ENCODE measurements around the gene G0S2.

Gene G0S2

DNA sequence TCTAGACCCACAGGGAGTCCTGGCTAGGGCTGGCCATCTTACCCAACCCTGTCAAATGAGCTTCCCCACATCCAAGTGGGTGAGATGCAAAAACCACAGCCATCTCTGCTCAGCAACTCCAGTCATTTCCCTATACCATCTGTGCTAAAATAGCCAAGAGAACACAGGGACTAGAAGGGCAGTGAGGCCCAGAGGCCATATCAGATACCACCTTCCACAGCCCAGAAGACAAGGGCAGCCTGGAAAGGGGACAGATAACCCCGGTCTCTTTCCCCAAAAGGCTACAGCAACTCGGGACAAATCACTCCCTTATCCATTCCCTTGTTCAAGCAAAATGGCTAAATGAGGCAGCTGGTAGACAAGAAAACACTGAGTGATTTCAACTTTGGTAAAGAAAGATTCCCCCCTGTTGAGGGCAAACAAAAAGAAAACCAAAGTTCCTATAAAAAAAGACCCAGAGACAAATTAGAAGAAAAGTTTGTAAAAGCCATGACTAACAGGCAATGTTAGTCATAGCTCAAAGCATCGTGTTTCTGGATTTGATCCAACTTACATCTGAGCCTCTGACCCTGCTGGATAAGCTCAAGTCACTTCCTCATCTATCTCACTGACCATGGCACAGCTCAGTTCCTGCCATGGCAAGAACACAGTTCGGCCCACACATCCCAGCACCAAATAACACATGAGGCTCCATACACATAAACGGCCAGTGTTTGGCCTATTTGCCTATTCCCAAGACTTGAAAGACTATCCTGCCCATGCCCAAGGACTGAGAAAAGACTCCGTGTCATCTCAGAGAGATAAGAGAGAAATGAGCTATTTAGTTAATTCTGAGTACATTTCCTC lies 26.1 kb upstream of the G0S2 start:
- DNase-seq: no peak

DNA sequence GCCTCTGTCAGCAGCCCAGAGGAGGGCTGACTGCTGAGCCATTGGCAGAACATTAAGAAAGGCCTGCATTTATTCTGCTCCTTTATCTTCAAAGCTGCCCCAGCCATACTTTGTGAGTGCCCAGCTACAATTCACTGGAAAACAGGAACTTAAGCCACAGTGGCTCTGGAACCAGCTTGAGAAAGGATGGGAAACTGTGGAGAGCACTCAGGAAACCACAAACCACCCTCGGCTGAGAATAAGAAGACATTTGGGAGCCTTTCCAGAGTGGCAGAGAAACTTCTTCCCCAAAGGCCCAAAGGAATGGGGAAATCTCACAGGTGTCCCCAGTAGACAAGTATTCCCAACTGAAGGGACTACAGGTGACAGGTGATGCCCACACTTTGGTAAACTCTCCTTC lies 24.8 kb upstream of the G0S2 start:
- no peak for DNase-seq

DNA sequence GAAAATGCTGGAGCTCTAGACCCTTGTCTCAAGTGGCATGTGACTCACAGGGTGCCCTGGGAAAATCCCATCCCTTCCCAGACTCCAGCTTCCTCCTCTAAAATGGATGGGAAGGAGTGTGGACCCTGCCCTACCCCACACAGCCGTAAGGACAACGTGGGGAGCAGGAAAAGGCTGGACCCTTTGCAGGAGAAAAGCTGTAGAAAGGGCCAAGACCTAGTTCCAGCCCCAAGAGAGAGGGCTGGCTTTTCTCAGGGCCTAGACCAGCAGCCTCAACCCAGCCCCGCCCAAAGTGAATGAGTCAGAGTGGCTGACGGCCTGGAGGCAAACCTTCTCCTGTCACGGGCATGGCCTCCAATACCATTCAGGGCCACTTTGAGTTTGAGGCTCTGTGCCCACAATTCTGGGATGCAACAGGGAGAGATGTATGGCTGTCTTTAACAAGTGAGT lies 24.0 kb upstream of the G0S2 start:
- no peak for DNase-seq

DNA sequence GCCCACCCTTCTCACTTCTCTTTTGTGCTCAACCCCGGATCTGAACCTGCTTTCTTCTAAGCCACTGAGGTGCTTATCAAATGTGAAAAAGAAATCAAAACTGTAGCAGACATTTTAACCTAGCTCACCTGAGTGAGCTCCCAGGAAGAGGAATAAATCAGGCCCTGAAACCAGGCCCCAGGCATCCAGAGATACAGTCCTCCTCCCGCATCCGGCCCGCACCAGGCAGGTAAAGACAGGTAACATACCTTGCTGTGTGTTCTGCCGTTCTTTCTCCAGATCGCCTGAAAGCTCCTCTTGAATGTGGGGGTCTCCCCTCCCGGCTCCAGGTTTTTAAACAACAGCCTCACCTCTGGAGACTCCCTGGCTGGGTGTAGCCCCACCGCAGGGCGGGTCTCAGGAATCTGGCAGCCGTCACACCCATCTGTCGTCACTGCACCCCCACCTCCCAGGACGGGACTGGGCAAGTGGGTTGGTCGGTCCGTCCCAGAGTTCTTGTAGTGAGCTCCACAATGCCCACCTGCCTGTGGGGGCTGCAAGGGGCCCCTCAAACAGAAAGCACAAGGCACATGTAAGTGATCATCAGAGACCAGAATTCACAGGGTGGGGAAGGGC lies 23.0 kb upstream of the G0S2 start, which contains the start of gene LAMB3:
TSS of gene LAMB3 (minus strand) at position 305 of the 615 bp plus-strand sequence. CDS start 1,481 bp downstream, outside the sequence.
- no peak for DNase-seq

DNA sequence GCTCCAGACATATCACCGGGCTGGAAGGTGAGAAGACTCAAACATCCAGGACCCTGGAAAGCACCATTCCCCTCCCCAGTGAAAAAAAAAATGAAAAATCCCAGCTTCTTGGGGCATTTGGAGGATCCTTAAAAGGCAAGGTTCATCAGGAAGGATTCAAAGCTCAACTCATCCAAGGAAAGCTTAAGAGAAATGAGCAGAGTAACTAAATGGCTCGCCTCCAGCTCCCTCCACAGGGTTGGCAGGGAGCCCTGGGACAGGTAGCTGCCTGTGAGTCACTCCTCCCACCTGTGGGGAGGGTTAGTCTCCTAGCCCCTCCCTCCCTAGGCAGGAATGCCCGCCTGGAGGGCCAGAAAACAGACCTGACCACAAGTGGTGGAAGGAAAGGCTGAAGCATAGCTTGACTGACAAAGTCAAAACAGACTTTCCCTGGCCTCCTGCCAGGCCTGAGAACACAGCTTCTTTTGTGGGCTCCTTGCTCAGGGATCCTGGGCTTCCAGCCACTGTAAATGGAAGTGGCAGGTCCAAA lies 22.3 kb upstream of the G0S2 start:
- DNase-seq: peak; percentile 79

DNA sequence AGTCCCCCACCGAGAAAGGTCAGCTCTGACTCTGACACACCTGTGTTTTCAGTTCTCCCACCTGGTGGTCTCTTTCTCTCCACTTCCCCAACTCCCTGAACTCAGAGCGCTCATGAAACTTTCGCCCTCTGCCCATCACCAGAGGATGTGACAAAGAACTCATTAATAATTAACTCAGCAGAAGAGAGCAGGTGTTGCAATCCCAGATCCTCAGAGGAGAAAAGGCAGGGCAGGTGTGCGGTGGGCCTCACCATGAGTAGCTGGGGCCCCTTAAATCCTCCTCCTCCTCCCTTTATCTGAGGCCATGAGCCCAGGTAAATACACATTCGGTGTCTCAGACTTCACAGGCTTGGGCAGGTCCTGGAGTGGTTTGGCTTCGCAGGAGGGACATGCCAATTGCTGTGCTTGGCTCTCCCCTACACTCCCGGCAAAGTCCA lies 21.3 kb upstream of the G0S2 start:
- no peak for DNase-seq

DNA sequence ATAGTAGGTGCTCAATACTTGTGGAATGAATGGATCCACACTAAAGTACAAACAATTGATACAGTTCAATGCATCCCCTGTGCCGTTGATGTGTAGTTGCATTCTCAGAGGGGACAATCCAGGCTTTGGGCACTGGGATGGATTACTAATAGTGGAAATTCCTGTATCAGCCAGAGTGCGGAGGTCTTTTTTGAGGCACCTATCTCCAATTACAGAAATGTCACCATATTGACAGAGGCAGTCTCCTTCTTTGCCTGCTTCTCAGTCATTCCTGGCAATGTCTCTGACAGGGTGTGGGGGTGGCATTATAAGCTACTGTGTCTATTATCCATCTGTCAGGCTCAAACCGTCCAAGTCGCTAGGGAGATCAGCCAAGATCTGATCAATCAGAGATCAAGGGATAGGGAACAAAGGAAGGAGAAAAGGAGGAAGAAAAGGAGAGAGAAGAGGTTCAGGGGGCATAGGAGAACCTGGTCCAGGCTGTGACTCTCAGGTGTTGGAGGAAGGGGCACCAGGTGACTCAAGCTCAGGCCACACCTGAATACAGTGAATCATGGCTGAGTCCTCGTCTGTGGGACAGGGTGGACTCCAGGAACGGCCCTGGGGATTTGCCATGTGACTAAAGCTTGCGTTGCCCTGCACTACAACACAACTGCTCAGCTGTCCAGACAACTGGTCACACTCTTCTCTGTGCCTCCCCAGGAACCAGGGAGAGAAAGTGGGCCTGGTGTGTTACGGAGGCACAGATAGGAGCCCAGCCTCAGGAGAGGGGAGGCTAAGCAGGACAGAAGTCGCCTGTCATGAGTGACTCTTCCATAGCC lies 19.6 kb upstream of the G0S2 start:
- DNase-seq: no peak

DNA sequence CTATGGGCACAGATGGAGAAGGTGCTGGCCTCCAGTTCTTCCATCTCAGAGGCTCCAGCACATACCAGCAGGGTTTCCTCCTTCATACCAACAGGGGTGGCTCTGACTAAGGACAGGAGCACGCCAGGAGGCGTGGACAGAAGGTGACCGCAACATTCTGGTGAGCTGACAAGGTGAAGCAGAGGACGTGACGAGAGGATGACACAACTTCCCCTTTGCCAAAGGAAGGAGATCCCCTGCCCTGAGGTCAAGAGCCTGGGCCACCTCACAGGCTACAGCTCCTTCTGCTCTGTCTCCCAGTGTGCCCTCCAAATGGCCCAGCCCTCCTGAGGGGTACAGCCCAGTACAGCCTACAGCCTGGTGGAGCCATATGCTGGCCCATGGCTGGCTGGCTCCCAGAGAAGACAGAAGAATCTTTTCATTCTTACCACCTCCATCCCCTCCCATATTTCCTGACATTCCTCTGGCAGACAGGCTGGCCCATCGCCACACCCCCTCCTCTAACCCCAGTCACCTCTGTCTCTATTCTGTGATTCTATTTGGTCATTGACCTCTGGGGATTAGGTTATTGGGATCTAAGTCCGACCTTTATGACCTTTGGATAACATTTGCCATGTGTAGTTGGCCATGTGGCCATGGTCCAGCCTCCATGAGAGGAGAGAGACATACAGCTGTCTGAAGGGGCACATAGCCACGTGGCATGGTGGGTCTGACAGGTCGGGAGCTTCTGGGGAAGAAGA lies 17.9 kb upstream of the G0S2 start:
- DNase-seq: no peak

DNA sequence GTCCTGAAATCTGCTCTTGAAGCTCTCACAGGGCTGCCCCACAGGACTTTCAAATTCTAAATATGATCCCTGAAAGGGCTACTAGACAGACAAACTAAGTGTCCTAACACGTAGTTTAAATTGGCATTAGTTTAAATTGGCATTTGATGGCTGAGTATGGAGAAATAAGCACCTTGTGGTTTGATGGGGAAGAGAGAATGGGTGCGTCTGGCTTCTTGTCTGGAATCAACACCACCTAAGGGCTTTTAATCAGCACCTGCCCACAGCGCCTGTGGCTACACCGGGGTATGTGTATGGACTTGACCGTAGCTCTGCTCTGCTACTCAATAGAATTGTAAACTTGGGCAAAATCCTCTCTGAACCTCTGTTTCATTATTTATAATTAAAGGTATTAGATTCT lies 17.3 kb upstream of the G0S2 start:
- no peak for DNase-seq

DNA sequence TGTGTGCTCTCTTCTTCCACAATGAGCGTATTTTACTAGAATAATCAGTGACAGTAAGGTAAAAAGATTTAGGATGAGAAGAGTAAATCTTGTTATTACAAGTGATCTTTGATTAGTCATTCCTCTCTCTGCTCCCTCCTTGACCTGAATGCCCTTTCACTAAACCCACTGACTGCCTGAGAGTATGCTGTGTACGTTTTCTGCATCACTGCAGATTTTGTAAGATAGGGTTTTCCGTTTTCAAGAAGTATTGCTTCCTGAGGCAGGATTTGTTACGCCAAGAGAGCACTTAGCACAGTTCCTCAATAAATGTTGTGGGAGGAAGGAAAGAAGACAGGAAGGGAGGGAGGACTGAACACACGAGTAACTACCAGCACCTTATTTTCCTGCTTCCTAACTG lies 15.3 kb upstream of the G0S2 start:
- DNase-seq: no peak

DNA sequence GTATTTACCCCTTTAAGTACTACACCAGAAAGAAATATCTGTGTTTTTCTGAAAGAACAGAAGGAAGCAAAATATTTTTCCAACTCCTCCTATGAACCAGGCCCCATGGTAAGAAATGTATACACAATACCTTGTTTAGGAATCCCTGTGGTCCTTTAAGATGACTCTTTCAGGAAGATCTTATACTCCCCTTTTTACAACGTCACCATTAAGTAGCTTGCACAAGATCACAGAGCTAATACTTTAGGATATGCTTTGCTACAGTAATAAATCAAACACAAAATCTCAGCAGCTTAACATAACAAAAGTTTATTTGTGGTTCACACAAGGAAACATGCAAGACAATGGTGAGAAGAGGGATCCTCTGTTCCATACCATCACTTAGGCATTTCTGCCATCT lies 14.1 kb upstream of the G0S2 start:
- no peak for DNase-seq

DNA sequence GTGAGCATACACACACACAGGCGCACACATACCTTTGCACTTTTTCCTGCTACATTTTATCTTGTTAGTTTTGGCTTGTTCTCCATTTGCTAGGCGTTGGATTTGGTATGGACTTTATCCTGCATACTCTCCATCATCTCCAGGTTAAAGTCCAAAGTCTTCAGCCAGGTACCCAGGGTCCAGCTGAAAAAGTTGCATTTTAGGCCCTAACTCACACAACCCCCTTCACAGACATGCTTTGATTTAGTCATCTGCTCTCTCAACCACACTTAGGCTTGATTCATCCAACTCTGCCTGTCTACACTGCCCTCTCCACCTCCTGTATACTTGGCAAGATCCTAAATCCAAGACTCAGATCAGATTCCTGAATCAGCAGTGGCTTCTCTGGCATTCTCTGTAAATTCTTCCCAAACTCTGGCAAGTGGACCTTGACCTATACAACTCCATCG lies 12.3 kb upstream of the G0S2 start:
- DNase-seq: no peak

DNA sequence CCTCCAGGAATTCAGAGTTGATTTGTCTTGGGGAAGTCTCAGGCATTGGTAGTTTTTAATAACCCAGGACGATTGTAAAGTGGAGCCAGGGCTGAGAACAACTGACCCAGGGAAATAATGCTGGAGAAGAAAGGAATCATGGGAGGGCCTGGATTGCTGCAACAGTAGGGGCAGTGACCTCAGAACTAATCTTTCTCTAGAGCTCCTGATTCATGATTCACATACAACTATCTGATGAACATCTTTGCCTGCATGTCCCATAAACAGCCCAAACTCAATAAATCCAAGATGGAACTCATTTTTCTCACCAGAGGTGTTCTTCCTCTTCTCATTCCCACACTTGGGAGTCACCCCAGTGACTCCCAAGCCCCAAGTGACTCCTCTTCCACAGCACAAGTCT lies 8.1 kb upstream of the G0S2 start:
- DNase-seq: no peak

DNA sequence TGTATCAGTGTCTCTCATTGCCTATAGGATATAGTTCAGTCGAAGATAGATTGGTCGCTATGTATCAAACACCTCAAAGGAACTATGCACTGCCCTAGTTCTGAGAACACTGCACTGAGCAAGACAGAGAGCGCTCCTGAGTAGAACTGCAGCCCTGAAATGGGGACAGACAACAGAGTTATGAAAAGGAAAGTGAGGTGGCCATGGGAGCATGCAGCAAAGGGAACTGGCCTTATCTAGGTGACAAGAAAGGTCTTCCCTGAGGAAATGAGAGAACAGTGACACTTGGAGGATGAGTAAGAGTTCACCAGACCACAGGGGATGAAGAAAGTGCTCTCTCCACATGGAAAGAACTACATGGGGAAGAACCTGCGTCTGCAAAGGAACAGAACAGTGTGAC lies 7.5 kb upstream of the G0S2 start:
- no peak for DNase-seq

DNA sequence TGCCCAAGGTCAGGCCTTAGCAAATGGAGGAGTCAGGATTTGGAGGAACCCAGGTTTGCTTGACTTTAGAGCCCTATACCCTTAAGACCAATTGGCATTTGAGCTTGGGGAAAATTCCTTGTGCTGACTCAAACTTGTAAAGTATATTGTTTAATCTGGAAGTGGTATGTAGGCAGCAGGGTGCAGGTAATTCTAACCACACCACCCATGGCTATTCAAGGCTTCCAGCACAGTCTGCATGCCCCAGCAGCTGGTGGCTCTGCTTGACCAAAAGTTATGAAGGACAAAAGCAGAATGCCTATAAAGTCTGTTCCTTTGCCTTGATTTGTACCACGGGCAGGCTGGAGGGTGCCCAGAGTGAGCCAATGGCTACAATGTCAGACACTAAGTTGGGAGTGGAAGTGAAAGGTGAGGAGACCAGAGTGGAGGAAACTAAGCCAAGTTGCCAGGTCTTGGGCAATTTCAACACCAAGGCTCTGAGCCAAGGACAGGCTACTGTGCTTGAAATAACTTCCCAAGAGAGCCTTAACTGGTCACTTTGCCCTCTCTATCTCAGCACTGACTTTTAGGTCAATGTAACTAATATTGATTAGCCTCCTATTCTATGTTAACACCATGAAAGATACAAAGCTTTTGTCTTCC lies 4.7 kb upstream of the G0S2 start:
- no peak for DNase-seq

DNA sequence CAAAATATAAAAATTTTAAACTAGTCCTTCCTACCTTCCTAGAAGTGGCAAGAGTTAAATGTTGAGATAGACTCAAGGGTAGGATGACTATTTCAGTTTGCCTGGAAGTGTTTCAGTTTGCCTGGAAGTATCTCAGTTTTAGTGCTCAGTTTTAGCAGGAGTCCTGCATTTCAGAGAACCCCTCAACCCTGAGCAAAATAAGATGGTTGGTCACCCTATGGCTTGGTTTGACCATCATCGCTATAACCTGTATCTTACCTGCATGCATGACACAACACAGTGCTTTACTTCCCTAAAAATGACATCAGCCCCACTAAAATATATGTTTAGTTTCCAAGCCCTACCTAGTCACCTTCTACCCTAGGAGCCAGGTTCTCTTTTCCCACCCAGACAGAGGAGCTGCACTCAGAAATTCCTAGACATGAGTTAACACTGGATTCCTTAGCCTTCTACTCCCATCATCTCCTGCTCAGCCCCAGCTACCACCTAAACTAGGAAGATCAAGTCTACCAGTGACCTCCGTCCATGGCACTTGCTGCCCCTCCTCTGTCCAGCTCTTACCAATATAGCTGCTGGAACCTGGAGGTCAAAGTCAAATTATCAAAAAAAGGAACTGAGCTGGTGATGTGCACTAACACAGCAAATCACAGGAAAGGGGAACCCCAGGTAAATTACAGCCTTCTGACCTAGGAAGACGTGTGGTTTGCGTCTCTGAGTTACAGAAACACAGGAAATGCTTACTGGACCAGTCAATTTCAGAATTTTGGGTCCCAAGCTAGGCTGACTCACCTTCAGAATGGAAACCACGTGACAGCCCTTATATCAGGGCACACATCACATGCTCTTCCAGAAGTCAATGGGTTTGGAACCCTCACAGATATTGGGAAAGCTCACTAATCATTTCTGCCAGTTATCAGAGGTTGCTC lies 2.2 kb upstream of the G0S2 start:
- DNase-seq: no peak

DNA sequence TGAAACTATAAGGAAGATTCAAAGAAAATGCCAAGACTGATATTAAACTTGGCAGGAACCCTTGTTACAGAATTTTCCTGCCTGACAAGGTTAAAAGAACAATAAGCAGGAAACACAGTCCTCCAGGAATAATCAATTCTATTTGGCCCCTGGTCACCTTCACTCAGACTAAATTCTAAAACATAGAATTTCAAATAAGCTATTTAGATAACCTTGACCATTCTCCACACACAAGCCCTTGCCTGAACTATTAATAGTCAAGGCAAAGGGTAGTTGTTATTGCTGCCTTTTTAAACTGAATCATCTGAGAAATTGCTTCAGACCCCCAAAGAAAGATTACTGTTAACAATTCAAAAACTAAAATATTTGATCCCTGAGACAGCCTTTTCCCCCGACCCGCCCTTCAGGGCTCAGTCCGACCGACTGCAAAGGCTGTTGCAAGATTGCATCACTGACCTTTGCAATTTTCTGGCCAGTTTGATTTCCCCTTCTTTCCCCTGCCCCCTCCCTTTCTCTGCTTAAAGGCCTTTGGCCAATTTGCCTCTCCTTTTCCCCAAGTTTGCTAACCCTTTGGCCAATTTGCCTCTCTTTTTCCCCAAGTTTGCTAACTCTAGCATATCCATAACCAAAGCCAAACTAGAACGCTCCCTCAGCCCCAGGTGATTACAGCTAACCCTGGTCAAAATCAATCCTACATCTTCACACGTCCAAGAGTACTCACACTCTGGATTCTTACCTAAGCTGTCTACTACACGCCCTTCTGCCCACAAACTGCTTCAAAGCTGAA lies 1.4 kb upstream of the G0S2 start:
- no peak for DNase-seq

DNA sequence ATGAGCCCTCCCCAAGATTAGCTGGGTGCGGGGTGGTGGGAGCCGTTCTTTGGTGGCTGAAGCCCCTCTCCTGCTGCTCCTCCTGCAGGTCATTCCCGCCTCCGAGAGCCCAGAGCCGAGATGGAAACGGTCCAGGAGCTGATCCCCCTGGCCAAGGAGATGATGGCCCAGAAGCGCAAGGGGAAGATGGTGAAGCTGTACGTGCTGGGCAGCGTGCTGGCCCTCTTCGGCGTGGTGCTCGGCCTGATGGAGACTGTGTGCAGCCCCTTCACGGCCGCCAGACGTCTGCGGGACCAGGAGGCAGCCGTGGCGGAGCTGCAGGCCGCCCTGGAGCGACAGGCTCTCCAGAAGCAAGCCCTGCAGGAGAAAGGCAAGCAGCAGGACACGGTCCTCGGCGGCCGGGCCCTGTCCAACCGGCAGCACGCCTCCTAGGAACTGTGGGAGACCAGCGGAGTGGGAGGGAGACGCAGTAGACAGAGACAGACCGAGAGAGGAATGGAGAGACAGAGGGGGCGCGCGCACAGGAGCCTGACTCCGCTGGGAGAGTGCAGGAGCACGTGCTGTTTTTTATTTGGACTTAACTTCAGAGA lies 448 bp downstream of the G0S2 start:
- peak; percentile 24 for DNase-seq

DNA sequence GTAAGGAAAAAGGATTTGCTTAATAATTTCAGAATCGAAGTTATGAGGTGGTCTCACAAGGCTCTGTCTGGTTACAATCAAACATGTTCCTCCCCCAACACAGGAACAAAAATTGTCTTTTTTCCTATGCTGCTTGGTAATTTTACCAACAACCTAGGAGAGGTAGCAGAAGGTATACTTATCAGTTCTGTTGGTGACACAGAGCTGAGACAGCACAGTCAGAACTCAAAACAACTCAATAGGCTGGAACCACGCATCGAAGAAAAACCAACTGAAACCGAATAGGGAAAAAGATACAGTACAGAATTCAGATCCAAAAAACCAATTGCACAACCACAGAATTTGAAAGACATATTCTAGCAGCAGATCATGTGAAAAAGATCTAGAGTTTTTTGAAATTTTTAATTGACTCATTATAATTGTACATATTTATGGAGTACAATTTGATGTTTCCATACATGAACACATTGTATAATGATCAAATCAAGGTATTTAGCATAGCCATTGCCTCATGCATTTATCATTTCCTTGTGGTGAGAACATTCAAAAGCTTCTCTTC lies 3.8 kb downstream of the G0S2 start:
- DNase-seq: no peak

Data from NCI-H510A (cell line).